RWPE1 (cell line): ENCODE measurements around the gene CCDC9B.
A peak's percentile ranks its signal among the peaks of the same experiment; 100 is the strongest.

Experiments
- CTCF ChIA-PET: fragments of 350-600 bp; sonication (Branson Sonifier 250); formaldehyde crosslinking; extraction: SDS; loops from one replicate; lab custom pipeline; 2021; lab: Yijun Ruan, JAX
- POLR2A ChIA-PET: fragments of 400-600 bp; formaldehyde crosslinking; extraction: SDS; loops from one replicate; lab custom pipeline; 2020; ENCODE audit warnings: antibody characterized with exemption; ENCODE audit not compliant: low non-redundant PET; lab: Yijun Ruan, JAX
- DNase-seq: peaks from one replicate; pipeline ENCODE4 v3.0.0; 2012; ENCODE audit warnings: low spot score
- H3K27ac ChIP-seq: fragments of 450-650 bp; 2 replicates; pipeline ENCODE4 v1.5.1; 2017
- TF ChIP-seq, protein P1 (sequence below): fragments of 450-650 bp; conservative IDR thresholded peaks from 2 replicates; pipeline ENCODE4 v1.5.1; 2017; ENCODE audit warnings: low read depth, mild to moderate bottlenecking

CCDC9B gene

DNA sequence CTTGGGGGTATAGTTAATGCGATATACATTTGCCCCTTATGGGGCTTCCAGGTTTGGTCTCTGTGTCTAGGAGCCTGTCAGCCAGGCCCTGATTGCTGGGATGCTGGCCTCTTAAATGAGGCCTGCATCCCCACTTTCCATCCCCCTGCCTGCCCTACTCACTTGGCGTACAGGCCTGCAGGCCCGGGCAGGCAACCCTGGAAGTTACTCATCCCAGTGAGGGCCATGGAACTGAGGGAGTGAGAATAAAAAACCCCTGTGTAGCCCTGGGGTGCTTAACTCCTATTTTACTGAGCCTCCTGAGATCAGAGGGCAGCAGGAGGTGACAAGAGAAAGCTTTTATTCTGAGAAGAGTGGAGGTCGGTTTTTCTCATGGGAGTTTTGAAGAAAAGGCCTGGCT lies 19.3 kb upstream of the CCDC9B start:
- POLR2A ChIA-PET, result no interaction called here
- TF ChIP-seq, protein P1, sequence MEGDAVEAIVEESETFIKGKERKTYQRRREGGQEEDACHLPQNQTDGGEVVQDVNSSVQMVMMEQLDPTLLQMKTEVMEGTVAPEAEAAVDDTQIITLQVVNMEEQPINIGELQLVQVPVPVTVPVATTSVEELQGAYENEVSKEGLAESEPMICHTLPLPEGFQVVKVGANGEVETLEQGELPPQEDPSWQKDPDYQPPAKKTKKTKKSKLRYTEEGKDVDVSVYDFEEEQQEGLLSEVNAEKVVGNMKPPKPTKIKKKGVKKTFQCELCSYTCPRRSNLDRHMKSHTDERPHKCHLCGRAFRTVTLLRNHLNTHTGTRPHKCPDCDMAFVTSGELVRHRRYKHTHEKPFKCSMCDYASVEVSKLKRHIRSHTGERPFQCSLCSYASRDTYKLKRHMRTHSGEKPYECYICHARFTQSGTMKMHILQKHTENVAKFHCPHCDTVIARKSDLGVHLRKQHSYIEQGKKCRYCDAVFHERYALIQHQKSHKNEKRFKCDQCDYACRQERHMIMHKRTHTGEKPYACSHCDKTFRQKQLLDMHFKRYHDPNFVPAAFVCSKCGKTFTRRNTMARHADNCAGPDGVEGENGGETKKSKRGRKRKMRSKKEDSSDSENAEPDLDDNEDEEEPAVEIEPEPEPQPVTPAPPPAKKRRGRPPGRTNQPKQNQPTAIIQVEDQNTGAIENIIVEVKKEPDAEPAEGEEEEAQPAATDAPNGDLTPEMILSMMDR, result no peak
- CTCF ChIA-PET, result interaction anchor here (0.6 kb wide), 2 partner anchors 85 to 313 kb away, joined by 3 read pairs; no protein-coding TSS in a partner anchor
- DNase-seq, result peak; percentile 72
- peak overlapping the region; percentile 62 for H3K27ac ChIP-seq

DNA sequence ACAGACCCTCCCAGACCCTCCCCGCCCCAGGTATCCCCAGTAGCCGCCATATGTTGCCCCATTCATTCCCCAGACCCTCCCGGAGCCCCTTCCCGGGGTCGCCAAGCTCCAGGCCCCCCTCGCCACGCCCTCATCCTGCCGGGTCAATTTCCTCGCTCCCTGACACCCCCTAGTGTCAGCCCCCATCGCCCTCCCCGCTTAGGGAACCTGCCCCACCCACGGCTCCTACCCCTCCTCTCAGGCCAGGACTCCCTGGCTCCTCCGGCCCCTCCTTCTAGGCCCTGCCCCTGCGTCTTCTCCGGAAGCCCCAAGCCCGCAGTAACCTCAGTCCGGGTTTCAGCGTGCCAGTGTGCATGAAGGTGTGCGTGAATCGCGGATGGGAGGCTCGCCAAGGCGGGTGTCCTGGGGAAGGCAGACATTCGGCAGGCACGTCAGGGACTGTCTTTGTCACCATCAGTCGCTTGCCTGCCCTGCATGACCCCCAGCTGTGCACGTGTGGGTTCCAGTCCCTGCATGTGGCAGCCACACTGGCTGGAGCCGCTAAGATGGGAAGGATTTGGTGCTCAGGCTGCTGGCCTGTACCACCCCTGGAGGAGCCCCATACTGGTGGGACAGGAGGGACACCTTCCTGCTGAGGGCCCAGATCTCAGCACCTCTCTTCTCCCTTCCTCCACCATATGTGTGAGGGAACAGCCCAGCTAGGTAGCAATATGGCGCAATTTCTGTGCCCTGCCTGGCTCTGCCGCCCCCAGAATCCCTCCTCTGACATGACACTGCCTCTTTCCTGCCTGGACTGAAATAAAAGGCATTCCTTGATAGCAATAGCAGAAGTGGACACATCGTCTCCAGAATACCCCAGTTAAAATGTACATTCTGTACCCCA lies 18.0 kb upstream of the CCDC9B start:
- ChIA-PET POLR2A (no interaction called here), CTCF (interaction anchor here (1.5 to 1.6 kb wide), 2 partner anchors 9 to 80 kb away, joined by 4 to 6 read pairs; no protein-coding TSS in a partner anchor)
- TF ChIP-seq, protein P1, result no peak
- no peak for DNase-seq
- peak overlapping the region; percentile 62 for H3K27ac ChIP-seq

DNA sequence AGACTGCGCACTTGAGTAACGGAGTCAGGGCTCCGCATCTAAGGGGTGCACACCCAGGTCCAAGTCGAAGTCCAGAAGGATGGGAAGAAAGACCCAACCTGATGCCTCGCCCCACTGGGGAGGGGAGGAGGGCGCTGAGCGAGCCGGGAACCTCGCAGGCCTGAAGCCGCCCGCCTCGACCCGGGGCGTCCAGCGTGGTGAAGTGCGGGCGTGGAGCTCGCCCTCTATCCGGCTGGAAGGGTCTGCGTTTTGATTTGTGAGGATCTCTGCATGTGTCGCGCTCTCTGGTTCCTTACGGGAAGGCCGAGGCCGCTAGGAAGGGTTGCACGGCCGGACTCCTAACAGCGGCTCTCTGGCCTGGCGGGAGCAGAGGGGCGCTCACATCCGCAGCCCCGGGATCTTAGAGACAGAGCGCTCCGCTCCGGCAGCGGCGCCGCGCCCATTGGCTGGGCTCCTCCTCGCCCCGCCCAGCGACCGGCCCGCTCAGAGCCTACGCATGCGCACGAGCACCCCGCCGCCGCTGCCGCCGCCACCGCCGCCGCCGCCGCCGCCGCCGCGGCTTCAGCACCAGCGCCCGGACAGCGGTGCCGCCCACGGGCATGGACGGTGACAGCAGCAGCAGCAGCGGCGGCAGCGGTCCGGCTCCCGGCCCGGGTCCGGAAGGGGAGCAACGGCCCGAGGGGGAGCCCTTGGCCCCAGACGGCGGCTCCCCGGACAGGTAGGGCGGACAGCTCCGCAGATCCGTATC lies 17.2 kb upstream of the CCDC9B start, which contains the start of gene DISP2:
Gene DISP2, plus strand, starts transcription at position 497 of the 748 bp plus-strand sequence. Its CDS starts 103 bp downstream, at position 600.
- ChIA-PET POLR2A (no interaction called here), CTCF (interaction anchor here (0.7 to 1.6 kb wide), 8 partner anchors 10 to 83 kb away, joined by 3 to 6 read pairs (median 4); no protein-coding TSS in a partner anchor)
- H3K27ac ChIP-seq, result peak within 1 kb of the TSS; percentile 62
- DNase-seq, result peak; percentile 99
- TF ChIP-seq, protein P1, result no peak

DNA sequence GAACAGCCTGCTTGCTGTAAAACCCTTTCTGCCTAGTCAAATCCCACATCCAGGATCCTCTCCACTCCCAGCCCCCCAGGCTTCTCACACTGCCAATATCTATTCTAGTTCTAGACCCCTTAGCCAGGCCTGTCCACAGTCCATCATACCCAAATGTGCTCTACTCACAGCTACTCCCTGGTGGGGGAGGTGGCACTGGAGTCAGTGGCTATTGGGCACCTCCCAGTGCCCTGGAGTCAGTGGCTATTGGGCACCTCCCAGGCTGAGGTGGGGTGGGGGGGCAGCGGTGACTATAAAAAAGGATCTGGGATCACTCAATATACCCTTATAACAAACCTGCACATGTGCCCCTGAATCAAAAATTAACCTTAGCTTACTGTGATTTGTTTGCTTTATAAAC lies 16.5 kb upstream of the CCDC9B start:
- ChIA-PET POLR2A (no interaction called here), CTCF (interaction anchor here (0.7 to 1.6 kb wide), 8 partner anchors 10 to 82 kb away, joined by 3 to 6 read pairs (median 4); no protein-coding TSS in a partner anchor)
- no peak for DNase-seq
- peak overlapping the region; percentile 62; the same call in 1 of the 2 replicates for H3K27ac ChIP-seq
- TF ChIP-seq, protein P1, result no peak

DNA sequence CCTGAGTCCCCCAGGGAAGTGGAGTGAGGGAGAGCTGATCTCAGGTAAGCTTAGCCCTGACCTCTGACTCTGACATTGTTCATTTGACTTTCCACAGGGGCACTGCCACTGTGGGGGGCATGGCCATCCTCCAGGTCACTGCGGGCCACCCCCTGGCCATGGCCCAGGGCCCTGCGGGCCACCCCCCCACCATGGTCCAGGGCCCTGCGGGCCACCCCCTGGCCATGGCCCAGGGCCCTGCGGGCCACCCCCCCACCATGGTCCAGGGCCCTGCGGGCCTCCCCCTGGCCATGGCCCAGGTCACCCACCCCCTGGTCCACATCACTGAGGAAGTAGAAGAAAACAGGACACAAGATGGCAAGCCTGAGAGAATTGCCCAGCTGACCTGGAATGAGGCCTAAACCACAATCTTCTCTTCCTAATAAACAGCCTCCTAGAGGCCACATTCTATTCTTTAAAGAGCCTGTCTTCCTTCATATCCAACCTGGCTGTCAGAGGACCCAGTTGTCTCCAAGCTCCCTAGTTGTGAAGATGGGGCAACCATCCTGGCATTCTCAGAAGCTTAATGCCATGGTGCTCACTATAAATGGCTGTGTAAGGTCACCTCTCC lies 15.3 kb upstream of the CCDC9B start:
- CTCF ChIA-PET, result interaction anchor here (0.8 to 1.6 kb wide), 4 partner anchors 11 to 77 kb away, joined by 4 to 10 read pairs (median 8); no protein-coding TSS in a partner anchor
- POLR2A ChIA-PET, result no interaction called here
- DNase-seq, result no peak
- H3K27ac ChIP-seq, result no peak overlapping the region
- TF ChIP-seq, protein P1, result no peak
